ENCODE results near the gene NECTIN2.
"Not testable (repeated sequence)": the region's sequence is repeated elsewhere in the genome, so short reads cannot be mapped to it uniquely, and the experiment has no call there.

NECTIN2 gene

GRCh38 chr19:44924243-44924725, 78.2 kb downstream of the NECTIN2 start:
- Histone ChIP-seq H3K27me3 (ENCODE audit: control insufficient read depth in 2 of 2, insufficient read depth in 2 of 2, low read length in 2 of 2) (peaks cover 0 to 2% of the 10 kb centered on the region in 2 donors), H3K36me3 (ENCODE audit: control insufficient read depth in 2 of 2, insufficient read depth in 2 of 2, low read length in 2 of 2) (no peaks in the 10 kb centered on the region), H3K9ac (ENCODE audit: low read depth in 1 of 2, low read length in 2 of 2) (no peak overlapping the region), H3K27ac (ENCODE audit: low read depth in 2 of 2, low read length in 2 of 2) (peak overlapping the region; percentile 44 to 45), H3K9me3 (ENCODE audit: control insufficient read depth in 2 of 2, low read length in 2 of 2) (no peaks in the 10 kb centered on the region), H3K4me3 (ENCODE audit: low read length in 2 of 2) (no peak overlapping the region), H3K4me1 (ENCODE audit: control insufficient read depth in 2 of 2, insufficient read depth in 2 of 2, low read length in 2 of 2) (peaks cover 3 to 9% of the 10 kb centered on the region in 2 donors)

DNA sequence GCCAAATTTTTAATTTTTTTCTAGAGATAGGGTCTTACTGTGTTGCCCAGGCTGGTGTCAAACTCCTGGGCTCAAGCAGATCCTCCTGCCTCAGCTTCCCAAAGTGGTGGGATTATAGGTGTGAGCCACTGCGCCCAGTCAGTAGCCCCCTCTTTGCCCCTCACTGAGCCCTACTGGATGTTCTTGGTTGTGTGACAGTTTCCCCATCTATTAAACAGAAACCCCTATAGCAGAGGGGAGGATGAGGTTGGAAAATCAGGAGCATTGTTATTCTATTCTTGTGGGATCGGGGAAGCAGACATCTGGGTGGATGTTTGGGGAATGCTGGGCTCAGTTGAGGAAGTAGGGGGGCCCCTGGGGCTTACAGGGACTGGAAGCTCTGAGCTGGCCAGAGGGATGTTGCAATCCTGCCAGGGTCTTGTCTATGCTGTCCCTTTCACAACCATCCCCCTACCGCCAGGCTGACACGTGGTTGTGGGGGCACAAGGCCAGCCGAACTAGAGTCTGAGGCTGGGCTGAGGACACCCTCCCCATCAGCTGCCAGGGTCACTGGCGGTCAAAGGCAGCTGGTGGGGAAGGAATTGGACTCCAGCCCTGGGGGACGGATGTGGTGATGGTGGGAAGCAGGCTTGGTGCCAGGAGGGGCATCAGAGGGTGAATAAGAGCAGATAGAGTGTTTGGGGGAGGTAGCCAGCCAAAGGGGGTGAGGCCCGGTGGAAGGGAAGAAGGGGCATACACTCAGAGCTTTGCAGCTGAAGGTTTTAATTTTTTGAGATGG, 79.2 kb downstream of the NECTIN2 start:
- Histone ChIP-seq H3K4me3 (ENCODE audit: low read length in 2 of 2) (no peak overlapping the region), H3K9ac (ENCODE audit: low read depth in 1 of 2, low read length in 2 of 2) (no peak overlapping the region), H3K27ac (ENCODE audit: low read depth in 2 of 2, low read length in 2 of 2) (peak overlapping the region; percentile 31 to 67), H3K36me3 (ENCODE audit: control insufficient read depth in 2 of 2, insufficient read depth in 2 of 2, low read length in 2 of 2) (no peaks in the 10 kb centered on the region), H3K4me1 (ENCODE audit: control insufficient read depth in 2 of 2, insufficient read depth in 2 of 2, low read length in 2 of 2) (peaks cover 3 to 9% of the 10 kb centered on the region in 2 donors), H3K27me3 (ENCODE audit: control insufficient read depth in 2 of 2, insufficient read depth in 2 of 2, low read length in 2 of 2) (peaks cover 0 to 2% of the 10 kb centered on the region in 2 donors), H3K9me3 (ENCODE audit: control insufficient read depth in 2 of 2, low read length in 2 of 2) (no peaks in the 10 kb centered on the region)

GRCh38 chr19:44926245-44927077, 80.4 kb downstream of the NECTIN2 start:
- H3K36me3 ChIP-seq (ENCODE audit: control insufficient read depth in 2 of 2, insufficient read depth in 2 of 2, low read length in 2 of 2); H3K9me3 ChIP-seq (ENCODE audit: control insufficient read depth in 2 of 2, low read length in 2 of 2); H3K4me1 ChIP-seq (ENCODE audit: control insufficient read depth in 2 of 2, insufficient read depth in 2 of 2, low read length in 2 of 2); H3K9ac ChIP-seq (ENCODE audit: low read depth in 1 of 2, low read length in 2 of 2); H3K27me3 ChIP-seq (ENCODE audit: control insufficient read depth in 2 of 2, insufficient read depth in 2 of 2, low read length in 2 of 2): not testable (repeated sequence)
- Histone ChIP-seq H3K27ac (ENCODE audit: low read depth in 2 of 2, low read length in 2 of 2) (peak overlapping the region in 1 of 2 donors; percentile 56), H3K4me3 (ENCODE audit: low read length in 2 of 2) (peak overlapping the region in 1 of 2 donors; percentile 50)

DNA sequence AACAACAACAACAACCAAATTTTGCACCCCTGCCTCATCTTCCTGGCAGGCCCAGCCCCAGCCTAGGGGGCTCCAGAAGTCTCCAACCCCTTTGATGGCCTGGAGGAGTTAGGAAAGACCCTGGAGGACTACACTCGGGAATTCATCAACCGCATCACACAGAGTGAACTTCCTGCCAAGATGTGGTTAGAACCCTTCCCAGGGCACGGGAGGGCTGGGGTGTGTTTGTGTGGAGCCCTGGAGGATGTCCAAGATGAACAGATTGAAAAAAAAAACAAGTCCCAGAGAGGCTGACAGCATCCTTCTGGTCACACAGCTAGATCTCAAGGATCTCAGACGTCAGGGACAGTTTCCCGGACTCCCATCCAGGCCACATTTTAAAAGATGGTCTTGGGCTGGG, 81.6 kb downstream of the NECTIN2 start:
- Histone ChIP-seq H3K27ac (ENCODE audit: low read depth in 2 of 2, low read length in 2 of 2) (peak overlapping the region; percentile 31 to 63), H3K4me1 (ENCODE audit: control insufficient read depth in 2 of 2, insufficient read depth in 2 of 2, low read length in 2 of 2) (peaks cover 3 to 9% of the 10 kb centered on the region in 2 donors)

DNA sequence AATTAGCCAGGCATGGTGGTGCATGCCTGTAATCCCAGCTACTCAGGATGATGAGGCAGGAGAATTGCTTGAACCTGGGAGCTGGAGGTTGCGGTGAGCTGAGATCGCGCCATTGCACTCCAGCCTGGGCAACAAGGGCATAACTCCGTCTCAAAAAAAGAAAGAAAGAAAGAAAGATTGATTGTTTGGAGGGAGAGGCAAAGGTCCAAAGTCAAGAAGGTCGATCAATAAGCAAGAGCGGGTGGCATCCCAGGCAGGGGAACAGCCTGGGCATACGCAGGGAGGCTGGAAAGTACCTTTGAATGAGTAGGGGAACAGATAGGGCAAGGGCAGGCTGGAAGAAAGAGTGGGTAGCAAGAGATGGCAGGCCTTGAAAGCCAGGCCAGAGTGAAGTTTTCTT, 84.0 kb downstream of the NECTIN2 start:
- H3K27ac ChIP-seq (ENCODE audit: low read depth in 2 of 2, low read length in 2 of 2): no peak overlapping the region
- peaks cover 0 to 9% of the 10 kb centered on the region in 2 donors for H3K4me1 ChIP-seq (ENCODE audit: control insufficient read depth in 2 of 2, insufficient read depth in 2 of 2, low read length in 2 of 2)
- no peak overlapping the region for H3K9ac ChIP-seq (ENCODE audit: low read depth in 1 of 2, low read length in 2 of 2)
- no peak overlapping the region for H3K4me3 ChIP-seq (ENCODE audit: low read length in 2 of 2)
- H3K27me3 ChIP-seq (ENCODE audit: control insufficient read depth in 2 of 2, insufficient read depth in 2 of 2, low read length in 2 of 2): peaks cover 0 to 2% of the 10 kb centered on the region in 2 donors
- H3K36me3 ChIP-seq (ENCODE audit: control insufficient read depth in 2 of 2, insufficient read depth in 2 of 2, low read length in 2 of 2): no peaks in the 10 kb centered on the region
- no peaks in the 10 kb centered on the region for H3K9me3 ChIP-seq (ENCODE audit: control insufficient read depth in 2 of 2, low read length in 2 of 2)

More for the DNA sequence above, 81.6 kb downstream of the NECTIN2 start:
- H3K36me3 ChIP-seq (ENCODE audit: control insufficient read depth in 2 of 2, insufficient read depth in 2 of 2, low read length in 2 of 2): no peaks in the 10 kb centered on the region
- peaks cover 0 to 2% of the 10 kb centered on the region in 2 donors for H3K27me3 ChIP-seq (ENCODE audit: control insufficient read depth in 2 of 2, insufficient read depth in 2 of 2, low read length in 2 of 2)
- H3K4me3 ChIP-seq (ENCODE audit: low read length in 2 of 2): no peak overlapping the region
- H3K9ac ChIP-seq (ENCODE audit: low read depth in 1 of 2, low read length in 2 of 2): no peak overlapping the region
- no peaks in the 10 kb centered on the region for H3K9me3 ChIP-seq (ENCODE audit: control insufficient read depth in 2 of 2, low read length in 2 of 2)

GRCh38 chr19:44931541-44931940, 85.4 kb downstream of the NECTIN2 start:
- Histone ChIP-seq H3K9ac (ENCODE audit: low read depth in 1 of 2, low read length in 2 of 2) (no peak overlapping the region), H3K4me3 (ENCODE audit: low read length in 2 of 2) (no peak overlapping the region), H3K4me1 (ENCODE audit: control insufficient read depth in 2 of 2, insufficient read depth in 2 of 2, low read length in 2 of 2) (peaks cover 0 to 12% of the 10 kb centered on the region in 2 donors)

More at GRCh38 chr19:44931541-44931940, 85.4 kb downstream of the NECTIN2 start:
- H3K9me3 ChIP-seq (ENCODE audit: control insufficient read depth in 2 of 2, low read length in 2 of 2): no peaks in the 10 kb centered on the region
- no peaks in the 10 kb centered on the region for H3K36me3 ChIP-seq (ENCODE audit: control insufficient read depth in 2 of 2, insufficient read depth in 2 of 2, low read length in 2 of 2)
- no peak overlapping the region for H3K27ac ChIP-seq (ENCODE audit: low read depth in 2 of 2, low read length in 2 of 2)
- H3K27me3 ChIP-seq (ENCODE audit: control insufficient read depth in 2 of 2, insufficient read depth in 2 of 2, low read length in 2 of 2): peaks cover 0 to under 1% of the 10 kb centered on the region in 2 donors

Measured in mucosa of rectum (tissue), 2 donors.